GM19372 (cell line): Measurements from ENCODE around the gene CAPRIN1.

Experiments
- ATAC-seq: cut with Tn5 transposase; IDR thresholded peaks from one replicate; pipeline ENCODE4 v1.9.1; 2021; ENCODE audit warnings: mild to moderate bottlenecking, low read depth, moderate library complexity; ENCODE audit not compliant: unreplicated experiment

The CAPRIN1 gene

GRCh38 chr11:34051349-34052035 lies at the start of gene CAPRIN1:
Gene CAPRIN1 (plus strand): TSS chr11:34051731. CDS start chr11:34052421, 690 bp downstream.
- ATAC-seq: peak; percentile 52

- ATAC-seq: no peak
Measured at GRCh38 chr11:34002420-34002819, 49.1 kb upstream of the CAPRIN1 start.

- ATAC-seq: no peak
Measured at GRCh38 chr11:34004236-34004635, 47.3 kb upstream of the CAPRIN1 start.

- no peak for ATAC-seq
Measured at GRCh38 chr11:34006876-34007275, 44.7 kb upstream of the CAPRIN1 start.

GRCh38 chr11:34012734-34013133 lies 38.8 kb upstream of the CAPRIN1 start:
- no peak for ATAC-seq

- ATAC-seq: no peak
Measured at GRCh38 chr11:34013898-34014571, 37.5 kb upstream of the CAPRIN1 start.

- no peak for ATAC-seq
Measured at GRCh38 chr11:34021977-34022735, 29.4 kb upstream of the CAPRIN1 start.

GRCh38 chr11:34026432-34026831 lies 25.1 kb upstream of the CAPRIN1 start:
- no peak for ATAC-seq

- no peak for ATAC-seq
Measured at GRCh38 chr11:34027516-34028408, 23.8 kb upstream of the CAPRIN1 start.

GRCh38 chr11:34028425-34028824 lies 23.1 kb upstream of the CAPRIN1 start:
- ATAC-seq: no peak

GRCh38 chr11:34029176-34029575 lies 22.4 kb upstream of the CAPRIN1 start:
- no peak for ATAC-seq

- ATAC-seq: no peak
Measured at GRCh38 chr11:34030382-34030781, 21.1 kb upstream of the CAPRIN1 start.

GRCh38 chr11:34033399-34033798 lies 18.1 kb upstream of the CAPRIN1 start:
- ATAC-seq: no peak

GRCh38 chr11:34034053-34034452 lies 17.5 kb upstream of the CAPRIN1 start:
- ATAC-seq: no peak

- ATAC-seq: no peak
Measured at GRCh38 chr11:34036456-34036855, 15.1 kb upstream of the CAPRIN1 start.

- no peak for ATAC-seq
Measured at GRCh38 chr11:34037016-34037415, 14.5 kb upstream of the CAPRIN1 start.

GRCh38 chr11:34040571-34040970 lies 11.0 kb upstream of the CAPRIN1 start:
- no peak for ATAC-seq

- ATAC-seq: no peak
Measured at GRCh38 chr11:34044664-34045485, 6.7 kb upstream of the CAPRIN1 start.

- no peak for ATAC-seq
Measured at GRCh38 chr11:34049028-34049427, 2.5 kb upstream of the CAPRIN1 start.
